ENCODE data around the gene NOTCH4. TPM values are rescaled to one million over a fixed set of nuclear protein-coding genes. Genes with fewer than 3 reads are reported as not detected.
A peak's percentile ranks its signal among the peaks of the same experiment; 100 is the strongest.

Gene NOTCH4
- polyA plus RNA-seq, 4 donors = 1.1 to 15.2 (median 4.6) TPM

GRCh38 chr6:32178547-32179440 lies 45.1 kb downstream of the NOTCH4 start:
- no peaks in the 10 kb centered on the region for H3K9me3 ChIP-seq (ENCODE audit: control insufficient read depth in 2 of 2, insufficient read depth in 1 of 2, low read depth in 1 of 2, low read length in 1 of 2)
- DNase-seq (peak; percentile 36 to 64), FAIRE-seq (no peak)
- H3K27ac ChIP-seq (ENCODE audit: low read depth in 1 of 3, low read length in 2 of 3) = peak overlapping the region; percentile 67 to 98 (median 92)
- H3K36me3 ChIP-seq (ENCODE audit: control insufficient read depth in 3 of 3, insufficient read depth in 2 of 3, low read depth in 1 of 3, low read length in 3 of 3) = peaks cover 3 to 40% (median 6%) of the 10 kb centered on the region in 3 donors
- H3K27me3 ChIP-seq (ENCODE audit: control insufficient read depth in 3 of 3, insufficient read depth in 3 of 3, low read length in 3 of 3) = no peaks in the 10 kb centered on the region
- 1 to 2% (median 1%) methylated on average over 23 to 24 of the region's 24 CpGs for WGBS, 3 donors
- H3K4me1 ChIP-seq (ENCODE audit: control insufficient read depth in 3 of 3, insufficient read depth in 2 of 3, low read depth in 1 of 3, low read length in 2 of 3) = peaks cover 0 to 28% (median 12%) of the 10 kb centered on the region in 3 donors
- H3K4me3 ChIP-seq (ENCODE audit: low read depth in 1 of 3, low read length in 3 of 3) = peak overlapping the region; percentile 16 to 82 (median 79)

- WGBS, 3 donors = 0 to 1% (median 0%) methylated on average over 33 of the region's 33 CpGs
- DNase-seq (peak; percentile 100), FAIRE-seq (peak; percentile 77)
- H3K4me1 ChIP-seq (ENCODE audit: control insufficient read depth in 3 of 3, insufficient read depth in 2 of 3, low read depth in 1 of 3, low read length in 2 of 3) = peaks cover 0 to 30% (median 12%) of the 10 kb centered on the region in 3 donors
- H3K4me3 ChIP-seq (ENCODE audit: low read depth in 1 of 3, low read length in 3 of 3) = peak within 1 kb of the TSS; percentile 16 to 82 (median 79)
- H3K27ac ChIP-seq (ENCODE audit: low read depth in 1 of 3, low read length in 2 of 3) = peak within 1 kb of the TSS; percentile 92 to 98 (median 95)
- no peaks in the 10 kb centered on the region for H3K9me3 ChIP-seq (ENCODE audit: control insufficient read depth in 2 of 2, insufficient read depth in 1 of 2, low read depth in 1 of 2, low read length in 1 of 2)
- H3K36me3 ChIP-seq (ENCODE audit: control insufficient read depth in 3 of 3, insufficient read depth in 2 of 3, low read depth in 1 of 3, low read length in 3 of 3) = peaks cover 0 to 33% (median 6%) of the 10 kb centered on the region in 3 donors
- H3K27me3 ChIP-seq (ENCODE audit: control insufficient read depth in 3 of 3, insufficient read depth in 3 of 3, low read length in 3 of 3) = no peaks in the 10 kb centered on the region
Observed at GRCh38 chr6:32177788-32178546, 45.9 kb downstream of the NOTCH4 start, which contains the start of gene RNF5. Gene RNF5, plus strand, starts transcription at chr6:32178405. Its CDS starts 107 bp downstream, at chr6:32178512.

- DNase-seq (no peak), FAIRE-seq (no peak)
- Histone ChIP-seq H3K27ac (ENCODE audit: low read depth in 1 of 3, low read length in 2 of 3) (peak overlapping the region; percentile 92 to 98 (median 95)), H3K27me3 (ENCODE audit: control insufficient read depth in 3 of 3, insufficient read depth in 3 of 3, low read length in 3 of 3) (no peaks in the 10 kb centered on the region), H3K9me3 (ENCODE audit: control insufficient read depth in 2 of 2, insufficient read depth in 1 of 2, low read depth in 1 of 2, low read length in 1 of 2) (no peaks in the 10 kb centered on the region), H3K36me3 (ENCODE audit: control insufficient read depth in 3 of 3, insufficient read depth in 2 of 3, low read depth in 1 of 3, low read length in 3 of 3) (peaks cover 0 to 26% (median 6%) of the 10 kb centered on the region in 3 donors), H3K4me1 (ENCODE audit: control insufficient read depth in 3 of 3, insufficient read depth in 2 of 3, low read depth in 1 of 3, low read length in 2 of 3) (peaks cover 0 to 32% (median 12%) of the 10 kb centered on the region in 3 donors), H3K4me3 (ENCODE audit: low read depth in 1 of 3, low read length in 3 of 3) (peak overlapping the region in 2 of 3 donors; percentile 42 to 82)
- 0 to 1% (median 0%) methylated on average over 20 of the region's 20 CpGs for WGBS, 3 donors
Observed at GRCh38 chr6:32177183-32177787, 46.6 kb downstream of the NOTCH4 start.

- peak overlapping the region in 2 of 3 donors; percentile 42 to 82 for H3K4me3 ChIP-seq (ENCODE audit: low read depth in 1 of 3, low read length in 3 of 3)
- 10 to 25% (median 10%) methylated on average over 5 of the region's 5 CpGs for WGBS, 3 donors
- peak overlapping the region; percentile 92 to 98 (median 95) for H3K27ac ChIP-seq (ENCODE audit: low read depth in 1 of 3, low read length in 2 of 3)
- FAIRE-seq (no peak), DNase-seq (peak; percentile 65 to 72)
- peaks cover 0 to 19% (median 6%) of the 10 kb centered on the region in 3 donors for H3K36me3 ChIP-seq (ENCODE audit: control insufficient read depth in 3 of 3, insufficient read depth in 2 of 3, low read depth in 1 of 3, low read length in 3 of 3)
- no peaks in the 10 kb centered on the region for H3K9me3 ChIP-seq (ENCODE audit: control insufficient read depth in 2 of 2, insufficient read depth in 1 of 2, low read depth in 1 of 2, low read length in 1 of 2)
- H3K4me1 ChIP-seq (ENCODE audit: control insufficient read depth in 3 of 3, insufficient read depth in 2 of 3, low read depth in 1 of 3, low read length in 2 of 3) = peaks cover 0 to 32% (median 12%) of the 10 kb centered on the region in 3 donors
- H3K27me3 ChIP-seq (ENCODE audit: control insufficient read depth in 3 of 3, insufficient read depth in 3 of 3, low read length in 3 of 3) = no peaks in the 10 kb centered on the region
Observed at GRCh38 chr6:32176476-32177182, 47.2 kb downstream of the NOTCH4 start.

GRCh38 chr6:32175711-32176475 lies 48.0 kb downstream of the NOTCH4 start, which contains the start of gene AGPAT1:
Gene AGPAT1, minus strand, starts transcription at chr6:32176084. Its CDS starts 4,588 bp downstream, at chr6:32171496.
- Histone ChIP-seq H3K4me1 (ENCODE audit: control insufficient read depth in 3 of 3, insufficient read depth in 2 of 3, low read depth in 1 of 3, low read length in 2 of 3) (peaks cover 0 to 32% (median 12%) of the 10 kb centered on the region in 3 donors), H3K4me3 (ENCODE audit: low read depth in 1 of 3, low read length in 3 of 3) (peak within 1 kb of the TSS; percentile 81 to 94 (median 82)), H3K36me3 (ENCODE audit: control insufficient read depth in 3 of 3, insufficient read depth in 2 of 3, low read depth in 1 of 3, low read length in 3 of 3) (peaks cover 0 to 19% (median 1%) of the 10 kb centered on the region in 3 donors), H3K27me3 (ENCODE audit: control insufficient read depth in 3 of 3, insufficient read depth in 3 of 3, low read length in 3 of 3) (no peaks in the 10 kb centered on the region), H3K27ac (ENCODE audit: low read depth in 1 of 3, low read length in 2 of 3) (peak within 1 kb of the TSS; percentile 92 to 98 (median 95)), H3K9me3 (ENCODE audit: control insufficient read depth in 2 of 2, insufficient read depth in 1 of 2, low read depth in 1 of 2, low read length in 1 of 2) (no peaks in the 10 kb centered on the region)
- FAIRE-seq (no peak), DNase-seq (peak; percentile 98 to 99)
- 0 to 1% (median 1%) methylated on average over 20 to 27 of the region's 27 CpGs for whole genome bisulfite sequencing, 3 donors

- no peak for DNase-seq
- peak overlapping the region; percentile 35 to 81 (median 41) for H3K27ac ChIP-seq (ENCODE audit: low read depth in 1 of 3, low read length in 2 of 3)
- 6 to 20% (median 9%) methylated on average over 2 of the region's 2 CpGs for WGBS, 3 donors
- H3K36me3 ChIP-seq (ENCODE audit: control insufficient read depth in 3 of 3, insufficient read depth in 2 of 3, low read depth in 1 of 3, low read length in 3 of 3) = peaks cover 0 to 24% (median 4%) of the 10 kb centered on the region in 3 donors
- H3K4me3 ChIP-seq (ENCODE audit: low read depth in 1 of 3, low read length in 3 of 3) = peak overlapping the region; percentile 81 to 94 (median 82)
- no peaks in the 10 kb centered on the region for H3K9me3 ChIP-seq (ENCODE audit: control insufficient read depth in 2 of 2, insufficient read depth in 1 of 2, low read depth in 1 of 2, low read length in 1 of 2)
- H3K27me3 ChIP-seq (ENCODE audit: control insufficient read depth in 3 of 3, insufficient read depth in 3 of 3, low read length in 3 of 3) = no peaks in the 10 kb centered on the region
- FAIRE-seq = no peak
- H3K4me1 ChIP-seq (ENCODE audit: control insufficient read depth in 3 of 3, insufficient read depth in 2 of 3, low read depth in 1 of 3, low read length in 2 of 3) = peaks cover 0 to 32% (median 12%) of the 10 kb centered on the region in 3 donors
Observed at GRCh38 chr6:32175322-32175710, 48.6 kb downstream of the NOTCH4 start.

GRCh38 chr6:32174416-32174815 lies 49.5 kb downstream of the NOTCH4 start:
- FAIRE-seq (no peak), DNase-seq (no peak)
- peaks cover 0 to 35% (median 11%) of the 10 kb centered on the region in 3 donors for H3K4me1 ChIP-seq (ENCODE audit: control insufficient read depth in 3 of 3, insufficient read depth in 2 of 3, low read depth in 1 of 3, low read length in 2 of 3)
- H3K9me3 ChIP-seq (ENCODE audit: control insufficient read depth in 2 of 2, insufficient read depth in 1 of 2, low read depth in 1 of 2, low read length in 1 of 2) = no peaks in the 10 kb centered on the region
- 85 to 91% (median 87%) methylated on average over 1 of the region's 1 CpG for WGBS, 3 donors
- H3K27me3 ChIP-seq (ENCODE audit: control insufficient read depth in 3 of 3, insufficient read depth in 3 of 3, low read length in 3 of 3) = no peaks in the 10 kb centered on the region
- H3K36me3 ChIP-seq (ENCODE audit: control insufficient read depth in 3 of 3, insufficient read depth in 2 of 3, low read depth in 1 of 3, low read length in 3 of 3) = peaks cover 0 to 24% (median 4%) of the 10 kb centered on the region in 3 donors
- H3K27ac ChIP-seq (ENCODE audit: low read depth in 1 of 3, low read length in 2 of 3) = no peak overlapping the region
- H3K4me3 ChIP-seq (ENCODE audit: low read depth in 1 of 3, low read length in 3 of 3) = no peak overlapping the region
